ENCODE data around the gene ARID3C. TPM values are rescaled to one million over a fixed set of nuclear protein-coding genes. Genes with fewer than 3 reads are reported as not detected.

The ARID3C gene
- total and polyA plus RNA-seq, 2 experiments from 2014 or later, result 0.49 TPM; not detected in 1

DNA sequence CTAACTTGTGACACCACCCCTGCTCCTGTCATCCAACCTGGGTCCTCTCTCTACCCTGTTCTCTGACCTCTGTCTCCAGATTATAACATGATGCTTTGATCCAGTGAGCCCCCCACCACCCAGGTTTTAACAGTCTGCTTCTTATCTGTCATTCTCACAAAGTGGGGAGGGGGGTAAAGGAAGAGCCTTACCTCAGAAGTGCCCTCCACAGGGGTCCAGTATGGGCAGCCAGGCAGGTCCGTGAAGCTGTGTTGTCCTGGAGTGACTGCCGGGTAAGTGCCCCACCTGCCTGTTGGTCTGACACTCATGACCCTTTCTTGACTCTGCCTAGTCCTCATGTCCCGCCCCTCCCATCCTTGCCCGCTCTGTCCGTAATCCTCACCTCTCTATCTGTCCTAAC is 26.5 kb upstream of the ARID3C start:
- TF ChIP-seq POLR2AphosphoS5 (IDR thresholded peaks at IDR 0.05; ENCODE audit: low read depth), result no peak
- no peak for TF ChIP-seq ZNF462 (CRISPR knock-in tag; IDR thresholded peaks at IDR 0.05)
- TF ChIP-seq REST (IDR thresholded peaks at IDR 0.05; ENCODE audit: unreplicated experiment), result no peak
- no peak for TF ChIP-seq EZH2 (IDR thresholded peaks at IDR 0.05; ENCODE audit: low read depth, unreplicated experiment)
- TF ChIP-seq EZH2phosphoT487 (IDR thresholded peaks at IDR 0.05; ENCODE audit: unreplicated experiment), result no peak
- TF ChIP-seq STAT1 (IDR thresholded peaks at IDR 0.05; ENCODE audit: unreplicated experiment), result no peak
- no peak for TF ChIP-seq CTCF (conservative IDR thresholded peaks at IDR 0.05; ENCODE audit: low read depth in 2 of 2)
- Histone ChIP-seq H3K4me1 (ENCODE audit: insufficient read depth) (peaks cover 16% of the 10 kb centered on the region), H3K4me2 (no peak overlapping the region), H3K36me3 (ENCODE audit: insufficient read depth) (no peaks in the 10 kb centered on the region), H3K4me3 (no peak overlapping the region), H4K20me1 (replicated peaks; ENCODE audit: insufficient read depth) (no peaks in the 10 kb centered on the region; the same call in 1 of the 2 replicates), H3K27me3 (ENCODE audit: insufficient read depth) (no peaks in the 10 kb centered on the region), H3F3A (replicated peaks; ENCODE audit: low read depth) (0 out of 2 replicates have a peak, but pooled peaks cover 4% of the 10 kb centered on the region), H3K9me2 (ENCODE audit: insufficient read depth) (no peaks in the 10 kb centered on the region), H3K27ac (ENCODE audit: low read depth) (no peak overlapping the region), H3K79me2 (replicated peaks; ENCODE audit: insufficient read depth) (no peaks in the 10 kb centered on the region), H2AFZ (no peak overlapping the region)
- H3K9me3 Mint-ChIP-seq, result no peaks in the 10 kb centered on the region; the same call in 2 of the 3 replicates
- H3K4me1 Mint-ChIP-seq, result peaks cover 34% of the 10 kb centered on the region
- ATAC-seq, result no peak
- H3K27ac Mint-ChIP-seq, result no peak overlapping the region
- no peak for DNase-seq (ENCODE audit: low spot score)
- no peaks in the 10 kb centered on the region; the same call in 2 of the 3 replicates for H3K36me3 Mint-ChIP-seq (ENCODE audit: low read depth)
- H3K4me3 Mint-ChIP-seq, result no peak overlapping the region
- H3K27me3 Mint-ChIP-seq (ENCODE audit: insufficient read depth, low read depth, poor library complexity), result peaks cover 22% of the 10 kb centered on the region

Data from GM23338 (cell line).